Ectodermal cell (in vitro differentiated cells): ENCODE data around the gene NRF1.

Experiments used
- H3K27ac ChIP-seq: 2 replicates; pipeline ENCODE4 v1.7.0; 2013; ENCODE audit warnings: mild to moderate bottlenecking, low read depth, low read length; ENCODE audit not compliant: insufficient read depth, poor library complexity, severe bottlenecking
- H3K27me3 ChIP-seq: 2 replicates; pipeline ENCODE4 v1.7.0; 2013; ENCODE audit warnings: mild to moderate bottlenecking, low read length; ENCODE audit not compliant: insufficient read depth, control insufficient read depth, poor library complexity, severe bottlenecking
- H3K36me3 ChIP-seq: one replicate; pipeline ENCODE4 v1.7.0; 2013; ENCODE audit warnings: low read length; ENCODE audit not compliant: control insufficient read depth, insufficient read depth
- H3K4me1 ChIP-seq: one replicate; pipeline ENCODE4 v1.7.0; 2013; ENCODE audit warnings: low read length; ENCODE audit not compliant: control insufficient read depth, insufficient read depth
- H3K4me3 ChIP-seq: 2 replicates; pipeline ENCODE4 v1.7.0; 2013; ENCODE audit warnings: low read depth, low read length, control low read depth; ENCODE audit not compliant: insufficient read depth
- H3K9me3 ChIP-seq: 2 replicates; pipeline ENCODE4 v1.7.0; 2013; ENCODE audit warnings: mild to moderate bottlenecking, low read length, moderate library complexity; ENCODE audit not compliant: control insufficient read depth
- WGBS, 2 experiments: methylation state at CpG; one replicate each; pipeline ENCODE4 v1.1.7; 2013; ENCODE audit warnings: missing lambda C conversion rate in 2 of 2; 5-methylcytosine and 5-hydroxymethylcytosine counted together

NRF1 gene

DNA sequence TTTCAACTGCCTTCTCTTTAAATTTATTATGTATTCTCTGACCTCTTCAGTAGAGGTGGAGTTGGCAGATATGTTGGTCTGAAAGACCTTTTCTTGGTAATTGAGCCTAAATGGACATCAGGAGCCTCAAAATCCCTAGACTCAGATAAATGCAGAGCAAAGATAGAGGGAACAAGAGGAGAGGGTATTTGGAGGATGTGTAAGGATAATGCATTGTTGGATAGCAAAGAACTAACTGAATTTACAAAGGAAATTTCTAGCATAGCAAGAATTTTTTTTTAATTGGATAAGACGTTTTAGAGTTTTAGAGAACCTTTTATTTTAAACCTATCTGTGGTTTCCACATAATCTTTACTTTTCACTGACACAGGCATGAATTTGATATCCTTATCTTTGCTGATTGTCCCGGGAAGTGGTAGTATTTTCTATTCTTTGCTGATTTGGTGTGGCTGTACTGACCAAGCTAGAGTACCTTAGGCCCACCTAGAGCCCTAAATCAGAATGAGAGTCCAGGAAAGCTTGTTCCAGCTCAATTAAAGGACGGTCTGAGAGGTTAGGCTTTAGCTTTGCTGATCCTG lies 91.3 kb downstream of the NRF1 start:
- Histone ChIP-seq H3K36me3 (no peaks in the 10 kb centered on the region), H3K27me3 (no peaks in the 10 kb centered on the region), H3K4me1 (no peaks in the 10 kb centered on the region), H3K4me3 (no peak overlapping the region), H3K9me3 (no peaks in the 10 kb centered on the region), H3K27ac (no peak overlapping the region)
- 87 to 93% methylated on average over 2 to 3 of the region's 3 CpGs for WGBS, 2 experiments

DNA sequence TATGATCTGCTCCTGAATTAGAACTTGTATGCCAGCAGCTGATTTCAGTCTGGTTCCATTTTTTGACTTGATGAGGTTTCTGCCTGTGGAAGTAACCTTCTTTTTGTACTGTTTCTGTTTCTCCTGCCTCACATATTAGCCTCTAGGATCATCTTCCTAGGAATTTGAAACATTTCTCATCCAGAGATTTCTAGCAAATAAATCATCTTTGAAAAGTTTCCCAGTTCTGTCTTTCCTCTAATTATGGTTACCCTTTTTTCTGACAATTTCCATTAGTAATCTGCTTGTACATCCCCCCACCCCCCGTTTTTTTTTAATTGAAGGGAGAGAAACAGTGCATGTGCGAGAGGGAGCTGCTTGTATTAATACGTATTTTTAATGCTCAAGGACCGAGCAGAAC lies 92.2 kb downstream of the NRF1 start:
- Histone ChIP-seq H3K4me3 (no peak overlapping the region), H3K9me3 (no peaks in the 10 kb centered on the region)
- WGBS, 2 experiments: 92 to 95% methylated on average over 3 to 4 of the region's 4 CpGs

DNA sequence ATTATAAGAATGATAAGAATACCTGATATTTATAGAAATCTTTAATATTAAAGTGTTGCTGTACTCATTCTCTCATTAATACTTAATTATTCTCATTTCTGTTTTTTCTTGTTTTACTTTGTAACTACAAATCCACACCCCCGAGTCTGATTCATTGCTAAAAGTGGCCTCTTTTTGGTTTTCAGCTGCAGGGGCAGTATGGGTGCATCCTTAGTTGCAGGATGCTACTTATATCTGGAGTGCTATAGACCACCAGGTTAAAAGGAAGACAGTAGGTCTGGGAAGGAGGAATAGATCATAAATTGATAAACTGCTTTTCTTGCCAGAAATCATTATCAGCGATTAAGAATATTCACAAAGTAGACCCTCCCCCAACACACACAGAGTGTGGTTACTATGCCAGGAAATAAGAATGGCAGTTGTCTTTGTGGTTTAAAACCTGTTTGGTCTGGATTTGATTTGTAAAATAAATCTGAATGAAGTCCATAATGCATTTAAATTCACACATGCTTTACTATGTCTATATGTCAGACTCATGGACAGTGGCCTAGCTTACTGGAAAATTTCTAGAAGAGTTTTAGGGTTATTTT lies 96.5 kb downstream of the NRF1 start:
- Histone ChIP-seq H3K9me3 (no peaks in the 10 kb centered on the region), H3K4me1 (no peaks in the 10 kb centered on the region), H3K27me3 (no peaks in the 10 kb centered on the region), H3K4me3 (no peak overlapping the region), H3K36me3 (peaks cover 20% of the 10 kb centered on the region), H3K27ac (no peak overlapping the region)
- WGBS, 2 experiments: 75 to 89% methylated on average over 1 of the region's 2 CpGs

More for the DNA sequence above, 92.2 kb downstream of the NRF1 start:
- Histone ChIP-seq H3K27ac (no peak overlapping the region), H3K36me3 (peaks cover 2% of the 10 kb centered on the region), H3K4me1 (no peaks in the 10 kb centered on the region), H3K27me3 (no peaks in the 10 kb centered on the region)

DNA sequence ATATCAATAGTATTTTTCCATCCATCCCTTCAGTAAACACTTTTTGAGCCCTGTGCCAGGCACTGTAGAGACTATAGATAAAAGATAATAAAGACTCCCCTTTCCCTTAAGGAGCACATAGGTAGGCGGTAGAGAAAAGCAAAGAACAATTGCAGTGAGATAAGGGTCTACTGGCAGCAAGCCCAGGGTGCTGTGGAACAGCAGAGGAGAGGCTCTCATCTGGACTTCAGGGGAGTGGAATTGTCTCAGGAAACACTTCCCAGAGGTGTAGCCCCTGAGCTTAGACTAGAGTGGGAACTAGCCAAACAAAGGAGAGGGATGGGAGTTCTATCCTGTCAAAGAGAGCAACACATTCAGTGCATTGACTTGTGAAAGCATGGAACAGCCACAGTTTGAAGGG lies 102.0 kb downstream of the NRF1 start:
- Histone ChIP-seq H3K4me1 (no peaks in the 10 kb centered on the region), H3K36me3 (peaks cover 42% of the 10 kb centered on the region), H3K27me3 (no peaks in the 10 kb centered on the region), H3K4me3 (no peak overlapping the region), H3K9me3 (no peaks in the 10 kb centered on the region), H3K27ac (no peak overlapping the region)
- WGBS, 2 experiments: 97 to 100% methylated on average over 1 of the region's 1 CpG

DNA sequence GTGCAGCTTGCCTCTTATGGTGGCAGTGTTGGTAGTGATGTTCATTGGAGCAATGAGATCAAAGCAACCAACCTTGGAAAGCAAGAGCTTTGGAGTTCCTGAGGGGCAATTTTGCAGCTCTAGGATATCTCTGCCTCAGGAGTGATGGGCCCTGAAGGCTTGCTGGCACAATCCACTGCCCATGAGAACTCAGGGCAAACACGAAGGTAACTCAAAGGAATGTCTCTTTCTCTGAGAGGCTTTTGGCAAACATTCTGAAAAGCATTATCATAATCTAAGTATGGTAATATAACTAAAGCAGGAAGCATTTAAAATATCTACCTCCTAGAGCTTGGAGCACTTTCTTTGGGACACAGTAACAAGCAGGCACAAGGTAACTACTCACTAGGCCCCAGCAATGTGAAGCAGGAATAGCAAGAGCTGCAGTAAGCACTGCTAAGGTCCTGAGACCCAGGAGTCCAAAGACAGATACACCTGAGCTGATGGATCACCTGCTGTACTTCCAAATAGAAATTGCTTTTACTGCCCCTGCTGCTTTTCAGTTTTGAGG lies 103.1 kb downstream of the NRF1 start:
- no peak overlapping the region for H3K27ac ChIP-seq
- H3K27me3 ChIP-seq: no peaks in the 10 kb centered on the region
- H3K4me1 ChIP-seq: no peaks in the 10 kb centered on the region
- H3K4me3 ChIP-seq: no peak overlapping the region
- no peaks in the 10 kb centered on the region for H3K9me3 ChIP-seq
- peaks cover 36% of the 10 kb centered on the region for H3K36me3 ChIP-seq
- 80 to 90% methylated on average over 1 of the region's 1 CpG for WGBS, 2 experiments

DNA sequence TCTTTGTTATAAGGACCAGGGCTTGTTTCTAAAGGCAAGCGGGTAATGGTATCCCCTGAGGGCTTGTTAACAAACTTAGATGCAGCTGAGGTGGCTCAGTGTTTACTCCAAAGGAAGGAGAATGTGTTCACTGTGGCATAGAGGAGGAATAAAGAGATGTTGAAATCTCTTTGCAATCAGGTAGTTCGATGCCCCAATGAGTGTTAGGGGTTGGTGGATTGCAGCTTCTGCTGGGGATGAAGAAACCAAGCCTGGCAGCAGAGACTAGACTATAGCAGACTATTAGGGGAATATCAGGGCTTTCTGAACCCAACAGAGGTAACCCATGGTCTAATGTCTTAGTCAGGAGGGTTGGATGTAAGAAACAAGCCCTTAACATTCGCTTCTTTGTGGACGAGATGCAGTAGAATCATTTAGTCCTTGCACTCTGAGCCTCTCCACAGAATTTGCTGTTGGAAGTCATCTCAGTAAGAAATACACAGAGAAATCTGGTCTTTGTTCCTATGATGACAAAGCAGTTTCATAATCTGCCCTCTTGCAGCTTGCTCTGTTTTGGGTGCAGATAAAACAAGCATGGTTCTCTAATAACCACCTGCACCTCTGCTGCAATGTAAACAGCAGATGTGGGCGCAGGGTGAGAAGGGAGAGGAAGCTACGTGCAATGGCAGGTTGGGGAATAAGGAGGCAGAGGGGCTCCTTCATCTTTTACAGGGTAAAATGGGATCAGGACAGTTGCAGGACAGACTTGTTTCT lies 108.6 kb downstream of the NRF1 start:
- no peaks in the 10 kb centered on the region for H3K4me1 ChIP-seq
- no peaks in the 10 kb centered on the region for H3K9me3 ChIP-seq
- no peaks in the 10 kb centered on the region for H3K27me3 ChIP-seq
- H3K27ac ChIP-seq: no peak overlapping the region
- WGBS, 2 experiments: 95 to 97% methylated on average over 6 of the region's 6 CpGs
- H3K36me3 ChIP-seq: peaks cover 36% of the 10 kb centered on the region
- no peak overlapping the region for H3K4me3 ChIP-seq

DNA sequence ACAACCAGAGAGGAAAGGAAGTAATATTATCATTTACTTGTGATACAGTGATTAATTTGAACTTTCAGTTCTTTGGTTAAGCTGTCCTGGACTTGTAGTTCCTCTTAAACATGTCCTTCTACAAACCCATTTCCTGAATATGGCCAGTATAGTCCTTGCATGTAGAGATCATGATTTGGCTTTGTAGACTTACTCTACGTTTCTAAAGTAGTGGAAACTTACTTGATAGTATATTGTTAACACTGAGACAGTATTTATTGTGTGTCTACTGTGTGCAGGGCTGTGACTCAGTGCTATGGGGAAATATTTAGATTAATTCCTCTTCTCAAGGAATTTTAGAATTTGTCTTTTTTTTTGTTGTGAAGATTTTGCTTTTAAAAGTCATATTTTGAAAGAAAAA lies 109.5 kb downstream of the NRF1 start:
- 100% methylated on average over 1 of the region's 1 CpG for WGBS, 2 experiments

DNA sequence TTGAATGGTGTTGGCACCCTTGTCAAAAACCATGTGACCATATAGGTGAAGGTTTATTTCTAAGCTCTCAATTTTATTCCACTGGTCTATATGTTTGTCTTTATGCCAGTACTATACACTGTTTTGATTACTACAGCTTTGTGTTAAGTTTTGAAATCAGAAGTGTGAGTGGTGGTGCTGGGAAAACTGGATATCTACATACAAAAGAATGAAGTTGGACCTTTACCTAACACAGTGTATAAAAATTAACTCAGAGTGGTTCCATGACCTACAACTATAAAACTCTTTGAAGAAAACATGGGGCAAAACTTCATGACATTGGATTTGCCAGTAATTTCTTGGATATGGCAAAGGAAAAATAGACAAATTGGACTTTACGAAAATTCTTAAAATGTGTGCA lies 112.2 kb downstream of the NRF1 start:
- no peaks in the 10 kb centered on the region for H3K27me3 ChIP-seq
- no peak overlapping the region for H3K27ac ChIP-seq

More for the DNA sequence above, 109.5 kb downstream of the NRF1 start:
- Histone ChIP-seq H3K4me3 (no peak overlapping the region), H3K4me1 (no peaks in the 10 kb centered on the region), H3K9me3 (no peaks in the 10 kb centered on the region), H3K27ac (no peak overlapping the region), H3K36me3 (peaks cover 39% of the 10 kb centered on the region), H3K27me3 (no peaks in the 10 kb centered on the region)

DNA sequence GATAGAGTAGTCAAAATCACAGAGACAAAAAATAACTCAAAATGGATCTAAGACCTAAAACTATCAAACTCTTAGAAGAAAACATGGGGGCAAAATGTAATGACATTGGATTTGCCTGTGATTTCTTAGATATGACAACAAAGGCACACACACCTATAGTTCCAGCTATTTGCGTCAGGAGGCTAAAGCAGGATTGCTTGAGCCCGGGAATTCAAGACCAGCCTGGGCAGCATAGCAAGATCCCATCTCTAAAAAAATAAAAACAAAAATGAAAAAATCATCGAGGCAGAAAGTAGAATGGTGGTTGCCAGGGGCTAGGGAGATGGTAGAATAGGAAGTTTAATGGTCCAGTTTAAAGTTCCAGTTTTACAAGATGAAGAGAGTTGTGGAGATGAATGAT lies 113.3 kb downstream of the NRF1 start:
- Histone ChIP-seq H3K27ac (no peak overlapping the region), H3K36me3 (peaks cover 28% of the 10 kb centered on the region), H3K9me3 (no peaks in the 10 kb centered on the region), H3K4me1 (no peaks in the 10 kb centered on the region), H3K27me3 (no peaks in the 10 kb centered on the region), H3K4me3 (no peak overlapping the region)
- WGBS, 2 experiments: 92 to 93% methylated on average over 3 of the region's 3 CpGs

More for the DNA sequence above, 112.2 kb downstream of the NRF1 start:
- peaks cover 23% of the 10 kb centered on the region for H3K36me3 ChIP-seq
- no peaks in the 10 kb centered on the region for H3K9me3 ChIP-seq
- H3K4me3 ChIP-seq: no peak overlapping the region
- 95 to 97% methylated on average over 1 of the region's 1 CpG for WGBS, 2 experiments
- no peaks in the 10 kb centered on the region for H3K4me1 ChIP-seq

DNA sequence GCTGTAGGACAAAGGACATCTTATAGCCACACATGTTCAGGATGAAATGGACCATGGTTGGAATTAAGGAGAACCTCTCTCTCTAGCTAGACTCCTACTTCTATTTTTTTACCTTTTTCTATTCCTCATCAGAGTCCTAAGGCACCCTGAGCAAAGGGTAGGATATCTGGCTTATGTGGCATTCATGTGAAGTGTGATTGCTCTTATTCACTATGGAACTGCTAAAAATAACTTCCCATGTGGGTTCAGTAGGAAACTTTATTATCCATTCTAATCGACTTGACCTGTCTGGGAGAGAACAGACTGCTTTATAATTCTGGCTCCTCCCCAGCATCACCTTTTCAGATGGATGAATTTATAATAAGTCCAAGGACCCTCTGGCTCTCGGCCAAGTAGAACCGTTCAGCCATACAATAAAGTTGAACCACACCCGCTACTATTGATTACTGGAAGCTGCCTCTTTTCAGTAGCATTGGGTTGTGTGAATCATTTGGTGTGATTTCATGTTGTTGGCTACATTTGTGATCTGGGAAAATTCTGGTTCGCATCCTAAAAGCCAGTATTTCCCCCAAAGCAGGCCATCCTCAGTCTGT lies 117.5 kb downstream of the NRF1 start:
- Histone ChIP-seq H3K4me3 (no peak overlapping the region), H3K27ac (no peak overlapping the region), H3K9me3 (no peaks in the 10 kb centered on the region), H3K4me1 (no peaks in the 10 kb centered on the region), H3K36me3 (peaks cover 27% of the 10 kb centered on the region), H3K27me3 (no peaks in the 10 kb centered on the region)
- WGBS, 2 experiments: 93% methylated on average over 5 of the region's 5 CpGs
